Mesenteric fat pad (tissue), 1 donor: Measurements from ENCODE around the gene MAN1C1. TPM values are rescaled to one million over a fixed set of nuclear protein-coding genes. Genes with fewer than 3 reads are reported as not detected.
"Not testable (repeated sequence)": the region's sequence is repeated elsewhere in the genome, so short reads cannot be mapped to it uniquely, and the experiment has no call there.

Source experiments
- DNase-seq: peaks from one replicate; pipeline ENCODE4 v3.0.0-alpha.2; 2020; ENCODE audit warnings: low spot score
- total RNA-seq: library from RNA; stranded (reverse); fragmentation: NEBNext Ultra II Directional; extraction: Animal tissue kit (Norgen Biotek cat#: 25700); gene quantifications from one replicate; pipeline ENCODE4 v1.2.1, GENCODE V29; 2021
- donor health status: DM: yes; HTN: yes; CAD: no.

MAN1C1 gene
- total RNA-seq, 1 donor from 2014 or later, result 21.9 TPM

- peak; percentile 49 for DNase-seq
Measured at GRCh38 chr1:25631750-25632485, 15.3 kb downstream of the MAN1C1 start.

GRCh38 chr1:25634066-25634465, 17.5 kb downstream of the MAN1C1 start:
- no peak for DNase-seq

DNA sequence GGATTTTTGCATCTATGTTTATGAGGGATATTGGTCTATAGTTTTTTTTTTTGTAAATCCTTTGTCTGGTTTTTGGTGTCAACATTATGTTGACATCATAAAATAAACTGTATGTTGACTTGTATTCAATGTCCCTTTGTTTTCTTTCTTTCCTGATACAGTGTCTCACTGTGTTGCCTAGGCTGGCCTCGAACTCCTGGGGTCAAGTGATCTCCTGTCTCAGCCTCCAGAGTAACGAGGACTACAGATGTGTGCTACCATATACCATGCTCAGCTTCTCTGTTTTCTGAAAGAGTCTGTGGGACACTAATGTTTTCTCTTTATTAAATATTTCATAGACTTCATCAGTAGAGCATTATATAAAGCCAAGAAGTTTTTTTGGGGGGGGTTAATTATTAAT, 18.3 kb downstream of the MAN1C1 start:
- DNase-seq, result no peak

DNA sequence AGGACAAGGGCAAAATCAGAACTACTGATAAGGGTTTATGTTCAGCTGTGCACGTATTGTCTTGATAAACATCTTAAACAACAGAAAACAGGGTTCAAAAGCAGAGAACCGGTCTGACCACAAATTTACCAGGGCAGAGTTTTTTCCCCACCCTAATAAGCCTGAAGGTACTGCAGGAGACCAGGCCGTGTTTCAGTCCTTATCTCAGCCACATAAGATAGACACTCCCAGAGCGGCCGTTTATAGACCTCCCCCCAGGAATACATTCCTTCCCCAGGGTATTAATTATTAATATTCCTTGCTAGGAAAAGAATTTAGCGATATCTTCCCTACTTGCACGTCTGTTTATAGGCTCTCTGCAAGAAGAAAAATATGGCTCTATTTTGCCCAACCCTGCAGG, 19.6 kb downstream of the MAN1C1 start:
- not testable (repeated sequence) for DNase-seq

DNA sequence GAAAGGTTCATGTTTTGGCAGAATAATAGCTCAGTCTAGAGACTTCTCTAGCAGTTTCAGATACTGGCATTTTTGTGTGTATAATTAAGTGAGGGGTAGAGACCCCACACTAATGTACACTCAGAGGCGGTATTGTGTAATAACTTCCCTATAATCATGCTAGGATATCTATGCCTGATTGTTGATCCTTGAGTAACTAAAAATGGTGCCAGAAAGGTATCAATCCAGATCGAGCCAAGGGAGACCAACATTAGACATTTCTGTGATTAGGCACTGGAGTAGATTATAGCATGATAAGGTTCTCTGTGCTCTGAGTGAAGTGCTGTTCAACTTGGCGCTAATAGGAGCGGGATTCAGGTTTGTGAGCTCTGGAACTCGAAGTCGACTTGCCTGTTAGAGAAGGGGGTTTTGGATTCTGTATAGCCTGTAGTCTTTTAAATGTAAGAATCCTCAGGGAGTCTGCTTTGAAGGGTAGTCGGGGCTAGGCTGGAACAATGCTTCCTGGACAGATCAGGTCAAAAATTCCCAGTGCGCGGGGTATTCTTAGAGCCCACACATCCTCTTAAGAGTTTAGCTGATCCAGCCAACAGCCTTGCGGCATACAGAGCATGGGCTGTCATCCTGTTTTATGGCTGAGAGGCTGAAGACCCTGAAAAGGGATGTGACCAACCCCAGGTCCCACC, 24.2 kb downstream of the MAN1C1 start:
- peak; percentile 20 for DNase-seq

- no peak for DNase-seq
Measured at GRCh38 chr1:25641329-25641725, 24.7 kb downstream of the MAN1C1 start.

DNA sequence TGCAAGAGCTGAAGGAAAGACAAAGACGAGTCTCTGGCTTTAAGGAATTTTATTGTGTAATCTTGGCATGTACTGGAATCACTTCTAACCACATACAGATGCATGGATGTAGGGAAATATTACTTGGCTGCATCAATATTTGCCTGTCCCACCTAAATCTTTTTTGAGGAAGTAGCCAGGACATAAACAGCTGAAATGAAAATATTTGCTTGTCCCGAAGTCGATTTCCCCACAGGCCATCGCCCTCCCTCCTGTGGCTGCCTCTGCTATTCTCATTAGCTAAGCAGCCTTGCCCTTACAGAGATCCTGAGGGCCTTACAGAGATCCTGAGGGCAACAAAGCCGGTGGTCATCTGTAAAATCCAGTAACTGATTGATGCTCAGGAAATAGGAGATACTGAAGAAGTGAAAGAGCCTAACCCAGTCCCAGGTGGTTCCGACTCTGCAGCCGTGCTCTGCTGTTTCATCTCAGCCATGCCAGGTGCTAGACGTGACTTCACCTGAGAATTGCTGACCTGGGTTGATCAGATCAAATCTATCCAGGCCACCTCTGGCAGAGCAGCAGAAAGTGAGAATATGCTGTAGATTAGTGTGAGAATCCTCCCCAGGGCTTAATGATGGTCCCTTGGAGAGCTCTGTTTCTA, 25.5 kb downstream of the MAN1C1 start:
- peak; percentile 72 for DNase-seq

GRCh38 chr1:25642574-25643108, 26.1 kb downstream of the MAN1C1 start:
- DNase-seq, result peak; percentile 28

DNA sequence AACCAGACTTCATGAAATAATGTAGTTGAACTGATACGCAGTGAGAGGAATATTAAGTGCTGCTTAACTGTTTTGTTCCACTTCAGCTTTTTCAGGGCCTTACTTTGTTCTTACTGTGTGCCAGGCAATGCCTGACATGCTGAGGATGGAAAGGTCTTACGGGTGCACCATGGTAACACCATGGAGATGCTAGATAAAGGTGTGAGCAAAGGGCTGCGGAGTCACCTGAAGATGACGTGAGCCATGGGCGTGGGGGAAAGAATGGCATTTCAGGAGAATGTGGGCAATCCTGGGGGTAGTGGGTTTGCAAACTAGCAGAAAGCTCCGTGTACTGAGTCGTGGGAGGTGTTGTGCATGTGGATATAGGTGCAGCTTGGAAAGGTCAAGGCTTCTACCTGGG, 27.3 kb downstream of the MAN1C1 start:
- peak; percentile 14 for DNase-seq

GRCh38 chr1:25644962-25645361, 28.4 kb downstream of the MAN1C1 start:
- DNase-seq, result peak; percentile 79

DNA sequence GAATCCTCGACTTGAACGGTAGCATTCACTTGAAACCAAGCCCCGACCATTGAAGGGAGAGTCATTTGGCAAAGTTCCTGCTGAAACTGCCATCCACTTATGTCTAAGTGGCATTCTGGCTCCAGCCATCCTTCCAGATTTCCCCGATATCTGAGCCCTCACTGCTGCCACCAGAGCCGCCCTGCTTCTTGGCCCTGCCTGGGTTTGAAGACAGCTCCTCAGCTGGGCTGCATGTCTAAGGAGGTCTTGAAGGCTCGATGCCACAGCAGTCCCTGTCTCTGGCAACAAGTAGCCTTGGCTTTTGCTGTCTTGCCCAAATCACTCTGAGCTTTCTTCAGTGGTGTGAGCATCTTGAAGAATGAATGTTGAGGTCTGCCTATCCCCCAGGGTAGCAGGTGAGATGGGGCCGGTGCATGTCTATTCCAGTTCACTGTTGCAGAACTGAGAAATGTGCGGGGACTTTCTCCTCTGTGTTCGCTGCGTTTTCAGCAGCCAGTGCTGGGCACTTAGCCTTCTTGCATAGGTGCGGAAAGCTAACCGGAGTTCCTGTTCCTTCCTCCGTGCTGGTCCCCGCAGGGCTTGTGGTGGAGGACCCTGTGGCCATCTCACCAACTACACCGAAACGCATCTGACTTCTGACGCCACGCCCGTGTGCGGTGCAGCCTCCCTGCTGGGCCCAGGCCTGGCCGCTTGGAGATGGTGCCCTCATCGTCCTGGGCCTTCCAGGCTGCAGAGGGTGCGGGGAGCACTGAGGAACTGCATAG, 29.2 kb downstream of the MAN1C1 start:
- peak; percentile 60 for DNase-seq

- DNase-seq, result peak; percentile 73
Measured at GRCh38 chr1:25647106-25647505, 30.5 kb downstream of the MAN1C1 start.

DNA sequence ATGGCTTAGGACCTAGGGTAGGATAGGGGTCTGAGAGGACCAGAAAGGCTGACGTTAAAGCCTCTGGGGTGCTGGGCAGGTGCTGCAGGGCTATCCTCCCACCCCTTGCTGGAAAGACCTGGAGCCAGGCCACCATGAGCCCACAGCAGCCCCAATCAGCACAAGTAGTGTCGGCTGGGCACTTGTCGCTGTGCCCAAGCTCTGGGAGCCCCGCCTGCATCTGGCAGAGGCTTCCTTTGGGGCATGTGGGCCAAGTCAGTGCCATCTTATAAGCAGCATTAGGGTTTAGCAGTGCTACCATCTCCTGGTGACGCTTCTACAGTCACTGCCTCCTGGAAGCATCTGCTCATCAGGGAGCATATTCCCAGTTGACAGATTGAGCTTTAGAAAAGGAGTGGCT, 31.3 kb downstream of the MAN1C1 start:
- peak; percentile 60 for DNase-seq

GRCh38 chr1:25648681-25649440, 32.3 kb downstream of the MAN1C1 start:
- no peak for DNase-seq

GRCh38 chr1:25649505-25650288, 33.1 kb downstream of the MAN1C1 start:
- DNase-seq, result peak; percentile 76

DNA sequence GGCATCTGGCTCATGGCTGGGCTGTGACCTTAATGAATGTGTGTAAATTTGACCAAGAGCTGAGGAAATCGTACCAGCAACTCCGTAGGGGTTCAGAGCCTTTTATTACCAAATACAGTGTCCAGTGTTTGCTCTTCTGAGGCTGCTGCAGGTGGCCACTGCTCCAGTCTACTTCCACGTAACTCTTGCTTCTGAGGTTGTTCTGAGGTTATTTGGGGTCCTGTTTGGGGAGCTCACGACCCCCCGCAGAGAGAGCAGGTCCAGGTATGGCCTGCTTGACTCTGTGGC, 33.6 kb downstream of the MAN1C1 start:
- peak; percentile 8 for DNase-seq

DNA sequence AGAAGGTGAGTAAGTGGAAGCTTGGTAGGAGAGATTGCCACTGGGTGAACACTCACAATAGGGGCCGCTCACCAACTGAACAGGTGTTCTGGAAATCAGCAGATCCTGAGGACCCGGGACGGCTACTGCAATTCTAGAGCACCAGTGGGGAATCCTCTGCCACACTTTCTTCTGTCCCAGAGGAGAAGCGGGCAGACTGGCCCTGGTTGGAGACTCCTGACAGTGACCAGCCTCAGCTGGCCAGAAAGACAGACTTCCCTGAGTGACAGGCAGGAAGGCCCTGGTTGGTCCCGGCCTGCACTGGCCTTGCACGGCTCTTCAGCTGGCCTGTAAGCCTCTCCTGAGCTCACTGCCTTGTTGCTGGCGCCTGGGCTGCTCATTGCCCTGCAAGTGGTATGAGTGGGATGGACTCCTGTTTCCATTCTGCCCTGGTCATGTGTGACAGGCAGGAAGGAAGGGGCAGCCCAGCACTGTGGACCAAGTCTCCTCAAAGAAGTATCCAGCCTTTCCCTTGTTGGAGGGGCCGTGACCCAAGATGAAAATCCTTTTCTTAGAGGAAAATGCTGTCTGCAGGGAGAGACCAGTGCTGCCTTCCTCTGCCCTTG, 34.5 kb downstream of the MAN1C1 start:
- DNase-seq, result peak; percentile 85

GRCh38 chr1:25651824-25652741, 35.5 kb downstream of the MAN1C1 start:
- DNase-seq, result peak; percentile 69
